Measurements from ENCODE around the gene MEIOC.
A peak's percentile ranks its signal among the peaks of the same experiment; 100 is the strongest.
"Not testable (repeated sequence)": the region's sequence is repeated elsewhere in the genome, so short reads cannot be mapped to it uniquely, and the experiment has no call there.

The MEIOC gene

GRCh38 chr17:44663095-44663494 lies 6.8 kb downstream of the MEIOC start:
- H3K4me3 ChIP-seq (ENCODE audit: low read depth, low read length) = no peak overlapping the region
- DNase-seq (ENCODE audit: low read depth) = no peak
- TF ChIP-seq CTCF (IDR thresholded peaks at IDR 0.05; ENCODE audit: control insufficient read depth, extremely low read depth, insufficient read depth) = no peak

- no peak overlapping the region for H3K4me3 ChIP-seq (ENCODE audit: low read depth, low read length)
- DNase-seq (ENCODE audit: low read depth) = no peak
- TF ChIP-seq CTCF (IDR thresholded peaks at IDR 0.05; ENCODE audit: control insufficient read depth, extremely low read depth, insufficient read depth) = no peak
Measured at GRCh38 chr17:44664867-44665266, 8.6 kb downstream of the MEIOC start.

- H3K4me3 ChIP-seq (ENCODE audit: low read depth, low read length) = no peak overlapping the region
- TF ChIP-seq CTCF (IDR thresholded peaks at IDR 0.05; ENCODE audit: control insufficient read depth, extremely low read depth, insufficient read depth) = no peak
- DNase-seq (ENCODE audit: low read depth) = no peak
Measured at GRCh38 chr17:44666006-44666405, 9.7 kb downstream of the MEIOC start.

- TF ChIP-seq CTCF (IDR thresholded peaks at IDR 0.05; ENCODE audit: control insufficient read depth, extremely low read depth, insufficient read depth) = peak; percentile 47
- DNase-seq (ENCODE audit: low read depth) = no peak
- no peak overlapping the region for H3K4me3 ChIP-seq (ENCODE audit: low read depth, low read length)
Measured at GRCh38 chr17:44672479-44673093, 16.3 kb downstream of the MEIOC start.

- no peak for DNase-seq (ENCODE audit: low read depth)
- TF ChIP-seq CTCF (IDR thresholded peaks at IDR 0.05; ENCODE audit: control insufficient read depth, extremely low read depth, insufficient read depth) = no peak
- H3K4me3 ChIP-seq (ENCODE audit: low read depth, low read length) = no peak overlapping the region
Measured at GRCh38 chr17:44673893-44674292, 17.6 kb downstream of the MEIOC start.

GRCh38 chr17:44677136-44677535 lies 20.9 kb downstream of the MEIOC start:
- H3K4me3 ChIP-seq (ENCODE audit: low read depth, low read length) = no peak overlapping the region
- no peak for DNase-seq (ENCODE audit: low read depth)

GRCh38 chr17:44683303-44683702 lies 27.0 kb downstream of the MEIOC start:
- H3K4me3 ChIP-seq (ENCODE audit: low read depth, low read length); DNase-seq (ENCODE audit: low read depth): not testable (repeated sequence)

More at GRCh38 chr17:44677136-44677535, 20.9 kb downstream of the MEIOC start:
- TF ChIP-seq CTCF (IDR thresholded peaks at IDR 0.05; ENCODE audit: control insufficient read depth, extremely low read depth, insufficient read depth) = no peak

Measured in LNCaP clone FGC (cell line).